Muscle of arm (tissue), 12 donors: ENCODE data around the gene FOXL2. TPM values are rescaled to one million over a fixed set of nuclear protein-coding genes. Genes with fewer than 3 reads are reported as not detected.
"Not testable (repeated sequence)": the region's sequence is repeated elsewhere in the genome, so short reads cannot be mapped to it uniquely, and the experiment has no call there.

Experiments used
- DNase-seq: peaks from one replicate; pipeline ENCODE4 v3.0.0-alpha.2; 2013
- polyA plus RNA-seq, 12 donors: library from polyadenylated mRNA; unstranded; fragments of 120-200 nt; gene quantifications; one replicate each; pipeline ENCODE4 v1.2.1, GENCODE V29; 2013; ENCODE audit not compliant: insufficient read length in 12 of 12

Gene FOXL2
- polyA plus RNA-seq, 12 donors = 0.05 to 0.14 (median 0.06) TPM; not detected in 9

DNA sequence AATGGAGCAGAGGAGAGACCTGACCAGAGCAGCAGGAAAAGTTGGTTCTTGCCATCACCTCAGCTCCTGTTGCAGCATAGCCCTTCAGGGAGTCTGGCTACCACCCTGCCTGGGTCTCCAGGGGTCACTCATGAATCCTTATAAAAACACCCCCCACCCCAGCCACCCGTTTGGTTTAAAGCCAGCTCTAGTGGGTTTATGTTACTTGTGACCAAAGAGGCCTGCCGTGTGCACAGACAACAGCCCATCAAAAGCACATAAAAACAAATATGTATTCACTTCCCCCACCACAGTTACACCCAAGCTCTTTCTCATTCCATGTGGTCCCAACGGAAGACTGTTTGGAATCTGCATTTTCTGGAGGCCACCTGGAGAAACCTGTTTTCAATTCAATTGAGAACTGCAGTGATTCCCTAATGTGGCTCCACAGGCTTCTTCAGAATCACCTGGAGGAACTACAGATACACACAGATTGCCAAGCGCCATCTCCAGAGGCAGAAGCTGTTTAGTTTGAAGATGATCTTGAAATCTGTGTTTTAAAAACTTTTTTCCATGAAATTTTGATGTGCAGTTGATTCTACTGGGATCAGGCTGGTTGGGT is 13.8 kb downstream of the FOXL2 start:
- DNase-seq = no peak

DNA sequence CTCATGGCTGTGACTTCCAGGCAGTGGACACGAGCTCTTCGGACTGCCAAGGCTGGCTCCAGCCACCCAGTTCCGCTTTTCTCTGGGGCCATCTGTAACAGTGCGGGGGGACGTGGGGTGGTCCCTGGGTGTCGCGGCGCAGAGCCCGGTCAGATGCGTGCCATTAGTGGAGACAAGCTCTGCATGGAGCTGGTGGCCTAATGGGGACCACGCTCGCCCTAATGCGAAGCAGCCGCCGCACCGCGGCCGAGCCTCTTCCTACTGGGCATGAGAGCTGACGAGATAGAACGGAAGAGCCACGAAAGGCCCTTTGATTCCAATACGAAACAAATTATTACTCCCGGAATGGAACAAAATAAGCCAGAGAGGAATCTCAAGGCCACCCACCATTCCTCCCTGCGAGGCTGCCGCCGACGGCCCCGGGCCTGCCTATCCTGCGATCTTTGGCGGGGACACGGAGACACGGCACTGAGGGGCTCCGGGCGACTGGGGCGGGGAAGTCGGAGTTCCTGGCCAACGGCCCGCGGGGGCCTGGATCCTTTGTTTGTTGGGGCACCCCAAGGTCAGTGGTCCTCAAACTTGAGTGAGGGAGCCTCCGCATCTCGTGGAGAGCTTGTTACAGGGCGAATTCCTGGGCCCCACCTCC is 18.1 kb downstream of the FOXL2 start:
- DNase-seq = no peak

DNA sequence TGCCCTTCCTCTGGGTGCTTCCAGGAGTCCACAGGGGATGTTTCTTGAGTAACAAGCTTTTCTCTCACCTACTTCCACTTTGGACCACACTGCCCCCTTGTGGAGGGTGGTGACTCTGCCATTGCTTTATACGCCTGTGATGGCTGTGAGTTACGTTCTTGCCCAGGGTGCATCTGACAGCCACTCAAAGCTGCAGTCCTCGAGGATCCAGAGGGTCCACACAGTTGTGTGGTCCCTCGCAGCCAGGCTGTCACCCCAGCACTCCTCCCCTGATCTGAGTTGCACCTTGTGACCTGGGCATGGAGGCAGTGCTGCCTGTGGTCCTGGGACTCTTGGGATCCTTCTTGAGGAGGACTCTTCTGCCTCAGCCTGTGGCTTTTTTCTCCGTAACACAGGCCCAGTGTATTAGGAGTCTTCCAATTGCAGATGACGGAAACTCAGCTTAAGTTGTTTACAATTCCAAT is 23.4 kb downstream of the FOXL2 start:
- DNase-seq = peak; percentile 61

DNA sequence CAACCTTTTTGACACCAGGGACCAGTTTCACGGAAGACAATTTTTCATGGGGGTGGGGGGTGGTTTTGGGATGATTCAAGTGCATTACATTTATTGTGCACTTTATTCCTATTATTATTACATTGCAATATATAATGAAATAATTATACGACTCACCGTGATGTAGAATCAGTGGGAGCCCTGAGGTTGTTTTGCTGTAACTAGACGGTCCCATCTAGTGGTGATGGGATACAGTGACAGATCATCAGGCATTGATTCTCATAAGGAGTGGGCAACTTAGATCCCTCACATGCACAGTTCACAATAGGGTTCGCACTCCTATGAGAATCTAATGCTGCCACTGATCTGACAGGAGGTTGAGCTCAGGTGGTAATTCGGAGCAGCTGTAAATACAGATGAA is 24.5 kb downstream of the FOXL2 start:
- DNase-seq = not testable (repeated sequence)

DNA sequence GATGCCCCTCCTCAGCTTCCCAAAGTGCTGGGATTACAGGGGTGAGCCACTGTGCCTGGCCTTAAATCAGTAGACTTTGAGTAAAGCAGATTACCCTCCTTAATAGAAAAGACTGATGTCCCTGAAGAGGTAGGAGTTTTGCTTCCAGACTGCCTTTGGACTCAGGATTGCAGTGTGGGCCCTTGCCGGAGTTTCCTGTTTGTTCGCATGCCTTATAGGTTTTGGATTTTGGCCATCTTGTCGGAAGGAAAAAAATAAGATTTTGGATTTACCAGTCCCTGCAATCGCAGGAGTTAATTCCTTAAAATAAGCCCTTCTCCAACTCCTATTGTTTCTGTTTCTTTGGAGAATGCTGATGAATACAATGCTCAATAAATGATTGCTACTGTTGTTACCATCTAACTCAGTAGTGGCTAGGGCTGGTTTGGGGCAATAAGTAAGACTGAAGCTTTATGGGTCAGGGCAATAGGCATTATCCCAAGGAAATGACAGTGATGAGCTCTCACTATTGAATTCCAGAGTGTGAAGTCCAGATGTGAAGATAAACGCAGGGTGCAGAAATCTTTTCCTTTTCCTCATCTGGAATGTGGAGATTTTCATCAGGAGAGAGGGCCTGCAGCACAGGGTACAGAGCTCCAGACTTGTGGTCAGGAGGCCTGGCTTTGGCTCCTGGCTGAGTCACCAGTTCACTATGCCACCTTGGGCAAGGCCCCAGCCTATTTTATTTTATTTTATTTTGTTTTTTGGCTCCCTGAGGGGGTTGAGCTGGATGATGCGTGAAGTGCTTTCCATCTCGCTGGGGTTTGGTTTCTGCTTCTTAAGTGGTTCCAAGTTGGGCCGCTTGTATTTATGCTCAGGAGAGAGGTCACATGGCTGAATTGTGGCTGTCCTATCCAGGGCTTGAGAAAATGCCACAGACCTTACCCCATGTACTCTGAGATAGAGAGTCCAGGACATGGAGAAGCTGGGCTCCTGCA is 25.3 kb downstream of the FOXL2 start:
- no peak for DNase-seq

DNA sequence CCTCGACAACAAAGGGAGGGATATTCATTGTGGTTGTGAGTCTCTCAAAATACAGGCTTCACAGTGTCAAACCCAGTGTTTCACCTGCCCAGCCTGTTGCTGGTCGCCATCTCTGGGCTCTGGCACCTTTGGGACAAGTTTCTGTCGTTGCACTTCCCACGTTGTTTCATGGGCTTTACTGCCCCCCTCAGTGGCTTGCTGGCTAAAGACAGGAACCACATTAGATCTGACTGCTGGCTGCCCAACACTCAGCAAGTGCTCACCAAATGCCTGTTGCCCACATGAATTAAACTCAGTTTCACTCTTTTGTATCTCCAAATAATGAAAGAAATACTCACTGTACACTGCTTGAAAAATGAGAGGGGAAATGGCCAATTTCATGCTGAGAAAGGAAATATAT is 27.6 kb downstream of the FOXL2 start:
- no peak for DNase-seq

DNA sequence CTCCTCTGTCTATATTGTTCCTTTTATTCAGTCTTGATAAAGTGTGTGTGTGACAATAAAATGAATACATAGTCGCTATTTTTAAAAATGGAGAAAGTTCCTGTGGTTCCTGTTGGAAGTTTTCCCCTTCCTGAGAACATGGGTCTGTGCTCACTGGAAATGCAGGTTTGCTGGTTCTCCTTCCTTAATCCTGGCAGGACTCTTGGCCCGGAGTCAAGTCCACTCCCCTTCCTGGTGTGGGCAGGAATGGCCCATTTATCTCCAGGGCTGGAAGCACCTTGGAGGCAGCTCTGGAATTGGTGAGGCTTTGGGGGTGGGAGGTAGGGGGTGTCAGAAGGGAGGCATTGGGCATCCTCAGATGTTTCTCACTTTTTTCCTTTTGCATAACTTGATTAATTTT is 30.1 kb downstream of the FOXL2 start:
- DNase-seq = no peak

DNA sequence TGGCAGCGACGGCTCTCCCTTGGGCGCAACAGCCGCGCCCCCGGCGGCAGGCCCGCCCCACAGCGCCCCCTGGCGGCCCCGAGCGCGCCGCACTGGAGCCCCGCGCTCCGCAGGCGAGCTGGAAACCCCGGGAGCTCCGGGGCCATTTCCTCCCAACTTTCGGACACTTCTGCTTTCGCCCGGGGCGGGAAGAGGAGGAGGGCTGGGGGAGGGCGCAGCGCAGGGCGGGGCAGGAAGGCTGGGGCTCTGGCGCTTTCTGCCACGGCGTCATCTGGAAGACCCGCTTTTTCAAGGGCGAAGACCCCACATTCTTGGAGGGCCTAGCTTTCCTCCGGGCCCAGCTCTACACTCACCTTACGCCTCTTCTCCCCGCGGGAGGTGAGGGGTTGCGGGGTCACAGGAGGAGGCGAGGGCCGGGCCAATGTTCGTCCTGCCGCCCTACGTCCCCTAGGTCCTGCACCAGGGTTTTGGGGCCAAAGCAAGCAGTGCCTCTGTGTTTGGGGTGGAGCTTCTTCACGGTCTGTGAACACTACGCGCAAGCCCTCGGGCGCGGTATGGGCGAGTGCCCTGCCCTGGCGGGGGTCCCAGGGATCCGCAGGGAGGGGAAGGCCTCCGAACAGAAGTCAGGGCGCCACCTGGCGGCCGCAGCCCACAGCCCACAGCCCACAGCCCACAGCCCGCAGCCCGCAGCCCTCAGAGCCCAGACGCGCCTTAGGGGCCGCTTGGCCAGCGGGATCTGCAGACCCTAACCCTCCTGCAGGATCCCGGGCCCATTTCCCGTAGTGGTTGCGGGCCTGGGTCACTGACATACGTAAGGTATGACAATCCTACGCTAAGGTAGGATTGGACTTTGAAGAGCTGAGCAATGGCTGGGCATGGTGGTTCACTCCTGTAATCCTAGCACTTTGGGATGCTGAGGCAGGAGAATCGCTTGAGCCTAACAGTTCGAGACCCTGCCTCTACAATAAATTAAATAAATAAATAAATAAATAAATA is 31.1 kb downstream of the FOXL2 start:
- DNase-seq = peak; percentile 94

DNA sequence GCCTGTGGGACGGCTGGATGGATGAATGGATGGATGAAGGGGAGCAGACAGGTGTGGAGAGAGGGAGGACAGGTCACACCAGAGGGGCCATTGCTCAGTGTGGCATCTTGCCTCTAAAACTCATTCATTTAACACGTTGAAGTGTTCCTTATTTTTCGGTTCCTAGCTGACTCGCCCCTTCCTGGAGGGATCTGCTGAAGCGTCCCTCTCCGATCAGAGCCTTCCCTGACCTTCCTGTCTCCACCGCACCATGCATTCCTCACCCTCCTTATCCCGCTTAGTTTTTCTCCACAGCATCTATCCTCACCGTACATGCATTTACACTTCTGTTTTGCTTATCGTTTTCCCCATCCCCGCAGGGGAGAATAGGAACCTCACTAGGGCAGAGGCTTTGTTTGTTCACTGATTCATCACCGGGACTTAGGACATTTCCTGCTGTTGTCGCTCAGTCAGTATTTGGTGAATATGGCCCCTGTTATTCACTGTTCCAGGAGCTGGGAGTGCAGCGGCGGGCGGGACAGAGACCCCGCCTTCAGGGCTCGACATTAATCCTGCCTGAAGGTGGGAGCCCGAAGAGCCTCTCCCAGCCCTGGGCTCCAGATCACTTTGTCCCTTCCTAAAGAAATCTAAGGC is 32.0 kb downstream of the FOXL2 start:
- no peak for DNase-seq

DNA sequence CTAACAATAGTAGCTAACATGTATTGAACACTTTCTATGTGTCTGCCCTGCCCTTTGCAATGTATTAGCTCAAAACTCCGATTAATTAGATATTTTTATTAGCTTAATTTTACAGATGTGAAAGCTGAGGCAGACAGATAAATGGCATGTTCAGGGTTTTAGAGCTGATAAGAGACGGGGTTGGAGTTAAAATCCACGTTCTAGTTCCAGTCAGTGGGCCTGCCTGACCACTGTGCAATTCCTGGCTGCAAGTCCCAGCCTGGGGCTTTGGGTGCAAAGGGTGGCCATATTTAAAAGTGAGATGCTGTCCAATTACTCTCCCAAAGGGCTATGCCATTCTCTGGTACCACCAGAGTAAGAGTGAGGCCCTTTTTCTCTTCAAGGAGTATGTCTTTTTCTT is 33.2 kb downstream of the FOXL2 start:
- DNase-seq = no peak

DNA sequence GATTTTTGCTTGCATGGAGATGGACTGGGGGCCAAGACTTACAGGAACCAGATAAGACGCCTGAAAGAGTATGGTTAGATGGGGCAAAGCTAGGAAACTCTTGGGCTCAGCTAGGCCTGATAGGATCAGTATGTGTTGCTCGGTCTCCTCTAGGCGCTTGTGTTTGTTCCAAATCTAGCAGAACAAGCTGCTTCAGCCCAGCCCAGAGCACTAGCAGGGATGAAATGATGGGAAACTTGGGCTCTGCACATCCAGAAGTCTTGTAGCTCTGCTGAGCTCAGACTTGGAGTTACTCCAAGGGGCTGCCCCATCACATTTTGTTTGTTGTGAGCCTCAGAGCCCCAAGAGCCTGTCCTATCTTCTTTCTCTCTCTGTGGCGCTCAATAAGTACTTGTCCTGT is 34.7 kb downstream of the FOXL2 start:
- DNase-seq = no peak

DNA sequence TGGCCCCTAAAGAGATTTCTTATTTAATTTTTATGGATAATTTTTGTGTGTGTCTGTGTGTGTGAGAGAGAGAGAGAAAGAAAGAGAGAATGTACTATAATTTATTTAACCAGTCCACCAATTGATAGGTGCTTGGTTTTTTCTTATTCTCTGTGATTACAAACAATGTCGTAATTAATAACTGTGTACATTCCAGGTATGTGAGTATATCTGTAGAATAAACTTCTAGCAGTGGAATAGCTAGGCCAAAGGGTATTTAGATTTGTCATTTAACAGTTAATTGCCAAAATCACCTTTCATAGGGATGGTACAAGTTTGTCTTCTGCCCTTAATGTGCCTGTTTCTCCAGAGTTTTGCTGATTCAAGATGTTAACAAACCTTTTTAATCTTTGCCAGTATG is 35.3 kb downstream of the FOXL2 start:
- no peak for DNase-seq

DNA sequence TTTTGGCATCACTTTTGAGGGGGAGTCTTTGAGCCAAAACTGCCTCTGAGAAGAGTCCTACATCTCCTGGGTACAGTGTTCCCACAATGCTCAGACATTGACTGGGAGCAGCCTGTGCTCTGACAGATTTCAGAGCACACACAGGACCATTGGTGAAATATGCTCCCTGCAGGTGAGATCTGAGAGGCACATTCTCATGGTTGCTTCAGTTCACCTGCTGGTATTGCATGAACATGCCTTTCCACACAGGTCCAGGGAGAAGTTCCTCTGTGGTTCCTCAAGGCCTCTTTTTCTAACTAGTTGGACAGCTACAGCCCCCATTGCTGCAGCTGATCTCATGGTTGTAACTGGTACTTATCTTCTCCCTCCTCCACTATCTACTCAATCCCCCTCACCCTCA is 37.0 kb downstream of the FOXL2 start:
- DNase-seq = no peak

DNA sequence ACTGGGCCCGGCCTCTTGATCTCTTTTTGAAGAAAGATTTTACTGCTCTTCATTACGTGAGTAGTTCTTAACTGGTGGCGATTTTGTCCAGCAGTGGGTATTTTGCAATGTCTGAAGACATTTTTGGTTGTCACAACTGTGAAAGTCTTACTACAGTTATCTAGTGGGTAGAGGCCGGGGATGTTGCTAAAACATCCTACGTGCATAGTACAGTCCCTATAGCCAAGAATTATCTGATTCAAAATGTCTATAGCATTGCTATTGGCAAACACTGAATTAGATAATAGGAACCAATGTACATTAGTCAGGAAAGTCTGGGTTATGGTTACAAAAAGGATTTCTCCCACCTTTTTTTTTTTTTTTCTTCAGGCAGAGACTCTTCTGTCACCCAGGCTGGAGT is 38.1 kb downstream of the FOXL2 start:
- no peak for DNase-seq

DNA sequence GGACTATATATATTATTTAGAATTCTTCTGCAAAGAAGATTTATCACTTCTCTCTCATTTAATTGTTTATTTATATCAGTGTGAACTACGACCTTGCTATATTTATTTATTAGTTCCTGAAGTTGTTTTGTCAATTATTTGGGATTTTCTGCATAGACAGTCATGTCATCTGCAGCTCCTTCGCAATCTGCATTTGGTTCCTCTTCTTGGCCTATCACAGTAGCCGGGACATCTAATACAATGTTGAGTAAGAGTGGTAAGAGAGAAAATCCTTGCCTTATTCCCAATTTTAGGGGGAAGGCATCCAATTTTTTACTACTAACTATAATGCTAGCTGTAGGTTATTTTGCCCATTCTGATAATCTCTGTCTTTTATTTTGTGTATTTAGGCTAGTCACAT is 39.4 kb downstream of the FOXL2 start:
- DNase-seq = no peak

DNA sequence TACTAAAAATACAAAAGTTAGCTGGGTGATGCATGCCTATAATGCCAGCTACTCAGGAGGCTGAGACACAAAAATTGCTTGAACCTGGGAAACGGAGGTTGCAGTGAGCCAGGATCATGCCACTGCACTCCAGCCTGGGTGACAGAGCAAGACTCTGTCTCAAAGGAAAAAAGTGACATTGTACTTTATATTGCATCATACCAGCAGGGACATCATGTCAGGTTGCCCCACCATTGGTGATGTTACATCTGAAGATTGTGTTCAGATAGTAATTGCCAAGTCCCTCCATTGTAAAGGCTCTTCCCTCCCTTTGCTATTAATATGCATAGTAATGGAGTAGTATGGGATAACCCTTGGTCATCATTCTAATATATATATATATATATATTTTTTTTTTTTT is 44.8 kb downstream of the FOXL2 start:
- no peak for DNase-seq

DNA sequence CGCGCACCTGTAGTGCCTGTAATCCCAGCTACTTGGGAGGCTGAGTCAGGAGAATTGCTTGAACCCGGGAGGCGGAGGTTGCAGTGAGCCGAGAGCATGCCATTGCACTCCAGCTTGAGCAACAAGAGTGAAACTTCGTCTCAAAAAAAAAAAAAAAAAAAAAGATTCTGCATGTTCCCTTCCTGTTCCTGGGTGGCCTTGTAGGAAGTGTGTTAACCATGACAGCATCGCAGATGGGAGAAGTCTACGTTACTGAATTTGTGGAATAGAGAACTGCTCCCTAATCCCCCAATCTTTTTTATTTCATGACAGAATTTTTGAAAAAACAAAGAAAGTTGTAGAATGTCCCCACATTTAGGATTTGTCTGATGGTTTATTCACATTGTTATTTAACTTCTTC is 45.4 kb downstream of the FOXL2 start:
- no peak for DNase-seq

DNA sequence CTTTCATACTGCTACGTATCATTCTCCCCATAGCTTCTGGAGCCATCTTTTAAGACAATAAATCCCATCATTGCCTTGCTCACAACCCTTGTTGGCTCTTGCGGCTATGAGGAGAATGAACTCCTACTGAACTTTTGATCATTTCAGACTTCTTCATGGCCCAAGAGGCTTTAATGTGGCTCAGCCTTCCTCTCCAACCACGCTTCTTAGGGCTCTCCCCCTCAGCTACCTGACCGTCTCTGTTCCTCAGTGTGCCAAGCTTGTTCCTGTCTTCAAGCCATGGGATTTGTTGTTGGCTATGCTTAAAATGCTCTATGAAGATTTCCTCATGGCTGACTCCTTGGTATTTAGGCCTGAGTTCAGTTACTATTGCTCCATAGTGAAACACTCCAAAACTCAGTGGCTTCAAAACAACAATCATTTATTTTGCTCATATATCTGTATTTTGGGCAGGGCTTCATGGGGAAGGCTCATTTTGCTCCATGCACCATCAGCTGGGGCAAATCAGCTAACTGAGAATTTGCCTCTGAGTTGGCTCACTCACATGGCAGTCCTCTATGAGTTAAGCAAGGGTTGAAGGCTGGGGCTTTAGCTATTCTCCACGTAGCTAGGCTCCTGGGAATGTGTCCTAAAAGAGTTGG is 47.5 kb downstream of the FOXL2 start:
- DNase-seq = no peak

DNA sequence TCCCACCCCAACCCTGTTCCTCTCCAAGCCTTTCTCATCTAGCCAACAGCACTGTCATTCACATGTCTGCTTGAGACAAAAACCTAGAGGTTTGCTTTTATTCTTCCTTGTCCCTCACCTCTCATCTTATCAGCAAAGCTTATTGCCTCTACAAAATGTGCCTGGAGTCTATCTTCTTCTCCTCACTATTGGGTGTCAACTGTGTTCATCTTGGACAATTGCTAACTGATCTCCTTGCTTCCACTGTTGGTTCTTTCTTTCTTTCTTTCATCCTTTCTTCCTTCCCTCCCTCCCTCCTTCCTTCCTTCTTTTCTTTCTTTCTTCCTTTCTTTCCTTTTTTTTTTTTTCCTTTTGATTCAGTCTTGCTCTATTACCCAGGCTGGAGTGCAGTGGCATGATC is 48.2 kb downstream of the FOXL2 start:
- DNase-seq = no peak

DNA sequence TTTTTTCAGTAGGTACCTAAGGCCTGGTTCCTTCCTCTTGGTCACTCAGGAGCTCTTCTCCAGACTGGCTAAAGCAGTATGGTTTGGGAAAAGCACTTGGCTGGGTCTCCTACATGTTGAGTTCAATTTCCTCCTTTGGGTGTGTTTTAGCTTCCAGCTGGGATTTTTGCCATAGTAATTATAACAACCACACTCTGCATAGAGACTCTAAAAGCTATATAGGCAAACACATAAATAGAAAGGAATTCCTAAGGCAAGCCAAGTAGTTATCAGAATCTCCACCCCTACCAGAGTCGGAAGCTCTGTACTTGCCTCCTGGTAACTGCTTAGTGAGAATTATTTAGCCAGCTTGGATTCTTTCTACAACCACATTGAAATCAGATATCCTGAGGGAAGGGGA is 48.6 kb downstream of the FOXL2 start:
- DNase-seq = peak; percentile 51
